KMS-11 (cell line): ENCODE results near the gene SDHB.

ENCODE experiments used
- H2AFZ ChIP-seq: fragments of 200-600 bp; sonication (generic); 2 replicates; pipeline ENCODE4 v1.6.1; 2016; ENCODE audit warnings: antibody characterized with exemption, mixed run types, low read depth
- H3K27ac ChIP-seq: fragments of 200-600 bp; sonication (generic); 2 replicates; pipeline ENCODE4 v1.6.1; 2016; ENCODE audit warnings: mild to moderate bottlenecking, mixed run types
- H3K27me3 ChIP-seq: fragments of 200-600 bp; sonication (generic); 2 replicates; pipeline ENCODE4 v1.6.1; 2017; ENCODE audit warnings: mild to moderate bottlenecking, low read depth, mixed run types, moderate library complexity; ENCODE audit not compliant: insufficient read depth
- H3K36me3 ChIP-seq: fragments of 200-600 bp; sonication (generic); 2 replicates; pipeline ENCODE4 v1.6.1; 2017; ENCODE audit warnings: mild to moderate bottlenecking, mixed run types; ENCODE audit not compliant: insufficient read depth
- H3K4me1 ChIP-seq: fragments of 200-600 bp; sonication (generic); 2 replicates; pipeline ENCODE4 v1.6.1; 2016; ENCODE audit warnings: mild to moderate bottlenecking, low read depth, mixed run types; ENCODE audit not compliant: poor library complexity, severe bottlenecking
- H3K4me2 ChIP-seq: fragments of 200-600 bp; sonication (generic); 2 replicates; pipeline ENCODE4 v1.7.0; 2016; ENCODE audit warnings: mild to moderate bottlenecking, mixed run types
- H3K4me3 ChIP-seq: fragments of 200-600 bp; sonication (generic); IDR thresholded peaks from 2 replicates; pipeline ENCODE4 v1.6.1; 2017; ENCODE audit warnings: low read depth, low read length, mixed read lengths; ENCODE audit not compliant: insufficient read depth
- H3K79me2 ChIP-seq: fragments of 200-600 bp; sonication (generic); 2 replicates; pipeline ENCODE4 v1.6.1; 2016; ENCODE audit warnings: low read depth, mixed run types; ENCODE audit not compliant: insufficient read depth
- H3K9ac ChIP-seq: fragments of 200-600 bp; sonication (generic); 2 replicates; pipeline ENCODE4 v1.6.1; 2016; ENCODE audit warnings: mild to moderate bottlenecking, mixed run types
- H4K20me1 ChIP-seq: fragments of 200-600 bp; sonication (generic); 2 replicates; pipeline ENCODE4 v1.6.1; 2016; ENCODE audit warnings: mild to moderate bottlenecking, mixed run types; ENCODE audit not compliant: insufficient read depth
- CTCF ChIP-seq: fragments of 200-600 bp; sonication (generic); conservative IDR thresholded peaks from 2 replicates; pipeline ENCODE4 v1.6.1; 2017; ENCODE audit warnings: low read depth, mild to moderate bottlenecking, antibody characterized with exemption, low read length, moderate library complexity, mixed read lengths

SDHB gene

GRCh38 chr1:17081439-17081838 lies 27.6 kb upstream of the SDHB start:
- no peak overlapping the region for H3K9ac ChIP-seq
- no peak overlapping the region for H2AFZ ChIP-seq
- H3K4me1 ChIP-seq: no peaks in the 10 kb centered on the region
- no peaks in the 10 kb centered on the region for H3K36me3 ChIP-seq
- no peaks in the 10 kb centered on the region for H4K20me1 ChIP-seq
- H3K27me3 ChIP-seq: peaks cover 49% of the 10 kb centered on the region; the same call in 1 of the 2 replicates
- H3K4me3 ChIP-seq: no peak overlapping the region
- H3K4me2 ChIP-seq: no peak overlapping the region
- TF ChIP-seq CTCF: no peak
- no peak overlapping the region for H3K27ac ChIP-seq
- no peaks in the 10 kb centered on the region for H3K79me2 ChIP-seq

GRCh38 chr1:17080880-17081279 lies 27.0 kb upstream of the SDHB start:
- no peak overlapping the region for H2AFZ ChIP-seq
- H3K27me3 ChIP-seq: peaks cover 48% of the 10 kb centered on the region; the same call in 1 of the 2 replicates
- no peak overlapping the region for H3K4me2 ChIP-seq
- H4K20me1 ChIP-seq: no peaks in the 10 kb centered on the region
- no peak overlapping the region for H3K9ac ChIP-seq
- no peaks in the 10 kb centered on the region for H3K4me1 ChIP-seq
- H3K27ac ChIP-seq: no peak overlapping the region
- H3K79me2 ChIP-seq: no peaks in the 10 kb centered on the region
- H3K36me3 ChIP-seq: no peaks in the 10 kb centered on the region
- H3K4me3 ChIP-seq: no peak overlapping the region
- TF ChIP-seq CTCF: no peak

- no peaks in the 10 kb centered on the region for H4K20me1 ChIP-seq
- H3K36me3 ChIP-seq: no peaks in the 10 kb centered on the region
- H3K27me3 ChIP-seq: peaks cover 42% of the 10 kb centered on the region; the same call in 1 of the 2 replicates
- H3K79me2 ChIP-seq: no peaks in the 10 kb centered on the region
- no peak for TF ChIP-seq CTCF
- H2AFZ ChIP-seq: no peak overlapping the region
- H3K4me3 ChIP-seq: no peak overlapping the region
- H3K9ac ChIP-seq: no peak overlapping the region
- H3K4me2 ChIP-seq: no peak overlapping the region
- H3K4me1 ChIP-seq: no peaks in the 10 kb centered on the region
- H3K27ac ChIP-seq: no peak overlapping the region
Measured at GRCh38 chr1:17080085-17080759, 26.4 kb upstream of the SDHB start.

- no peaks in the 10 kb centered on the region for H4K20me1 ChIP-seq
- no peak for TF ChIP-seq CTCF
- H3K4me3 ChIP-seq: no peak overlapping the region
- H3K36me3 ChIP-seq: no peaks in the 10 kb centered on the region
- H3K4me1 ChIP-seq: no peaks in the 10 kb centered on the region
- no peaks in the 10 kb centered on the region for H3K79me2 ChIP-seq
- no peak overlapping the region for H3K4me2 ChIP-seq
- peaks cover 32% of the 10 kb centered on the region; the same call in 1 of the 2 replicates for H3K27me3 ChIP-seq
- H3K27ac ChIP-seq: no peak overlapping the region
- no peak overlapping the region for H2AFZ ChIP-seq
- no peak overlapping the region for H3K9ac ChIP-seq
Measured at GRCh38 chr1:17078991-17079868, 25.4 kb upstream of the SDHB start.
